GM12865 (cell line): ENCODE results near the gene SRSF1.
A peak's percentile ranks its signal among the peaks of the same experiment; 100 is the strongest.
"Not testable (repeated sequence)": the region's sequence is repeated elsewhere in the genome, so short reads cannot be mapped to it uniquely, and the experiment has no call there.

Source experiments
- DNase-seq: peaks from one replicate; pipeline ENCODE4 v3.0.0; 2010; ENCODE audit warnings: low read depth
- H3K4me3 ChIP-seq: 2 replicates; pipeline ENCODE4 v1.5.1; 2011; ENCODE audit warnings: mild to moderate bottlenecking, low read depth, low read length, control low read depth
- CTCF ChIP-seq: IDR thresholded peaks from 2 replicates; pipeline ENCODE4 v1.5.1; 2011; ENCODE audit warnings: low read length, control low read depth, low read depth, inconsistent platforms; ENCODE audit not compliant: insufficient read depth; ENCODE audit errors: missing control alignments

The SRSF1 gene

GRCh38 chr17:57963149-57963511 is 43.9 kb downstream of the SRSF1 start:
- H3K4me3 ChIP-seq = no peak overlapping the region
- DNase-seq = no peak
- TF ChIP-seq CTCF = no peak

GRCh38 chr17:57962279-57963148 is 44.5 kb downstream of the SRSF1 start:
- DNase-seq = no peak
- no peak for TF ChIP-seq CTCF
- no peak overlapping the region for H3K4me3 ChIP-seq

GRCh38 chr17:57959929-57960328 is 47.1 kb downstream of the SRSF1 start:
- H3K4me3 ChIP-seq = no peak overlapping the region
- TF ChIP-seq CTCF = no peak
- no peak for DNase-seq

GRCh38 chr17:57958391-57958790 is 48.7 kb downstream of the SRSF1 start:
- not testable (repeated sequence) for H3K4me3 ChIP-seq, DNase-seq

GRCh38 chr17:57957886-57958285 is 49.2 kb downstream of the SRSF1 start:
- TF ChIP-seq CTCF = no peak
- DNase-seq = no peak
- no peak overlapping the region for H3K4me3 ChIP-seq

- no peak overlapping the region for H3K4me3 ChIP-seq
- no peak for TF ChIP-seq CTCF
- DNase-seq = no peak
Observed at GRCh38 chr17:57957120-57957850, 49.8 kb downstream of the SRSF1 start.

GRCh38 chr17:57956291-57957119 is 50.5 kb downstream of the SRSF1 start:
- no peak overlapping the region for H3K4me3 ChIP-seq
- peak; percentile 86 for DNase-seq
- TF ChIP-seq CTCF = no peak
